DMS53 (cell line): Measurements from ENCODE around the gene PPARGC1A.

Source experiments
- DNase-seq: peaks from one replicate; lab custom pipeline; 2025; lab: John Stamatoyannopoulos, UW

PPARGC1A gene

GRCh38 chr4:23889814-23890341 lies at the start of gene PPARGC1A:
Gene PPARGC1A (minus strand): TSS chr4:23890047. CDS start chr4:23889957, 90 bp downstream.
- DNase-seq: peak; percentile 97

- no peak for DNase-seq
Measured at GRCh38 chr4:23938796-23939195, 48.9 kb upstream of the PPARGC1A start.

- no peak for DNase-seq
Measured at GRCh38 chr4:23937173-23937572, 47.3 kb upstream of the PPARGC1A start.

- no peak for DNase-seq
Measured at GRCh38 chr4:23934915-23935314, 45.1 kb upstream of the PPARGC1A start.

GRCh38 chr4:23934223-23934622 lies 44.4 kb upstream of the PPARGC1A start:
- peak; percentile 25 for DNase-seq

- peak; percentile 17 for DNase-seq
Measured at GRCh38 chr4:23932901-23933308, 43.1 kb upstream of the PPARGC1A start.

- DNase-seq: no peak
Measured at GRCh38 chr4:23932186-23932585, 42.3 kb upstream of the PPARGC1A start.

- DNase-seq: no peak
Measured at GRCh38 chr4:23931489-23931830, 41.6 kb upstream of the PPARGC1A start.

- no peak for DNase-seq
Measured at GRCh38 chr4:23930750-23931488, 41.1 kb upstream of the PPARGC1A start.

GRCh38 chr4:23929248-23929647 lies 39.4 kb upstream of the PPARGC1A start:
- no peak for DNase-seq

GRCh38 chr4:23924556-23924955 lies 34.7 kb upstream of the PPARGC1A start:
- DNase-seq: no peak

GRCh38 chr4:23923840-23924239 lies 34.0 kb upstream of the PPARGC1A start:
- DNase-seq: peak; percentile 53

GRCh38 chr4:23923141-23923540 lies 33.3 kb upstream of the PPARGC1A start:
- peak; percentile 76 for DNase-seq

- no peak for DNase-seq
Measured at GRCh38 chr4:23922541-23923111, 32.8 kb upstream of the PPARGC1A start.

GRCh38 chr4:23922013-23922412 lies 32.2 kb upstream of the PPARGC1A start:
- no peak for DNase-seq

- no peak for DNase-seq
Measured at GRCh38 chr4:23921447-23921845, 31.6 kb upstream of the PPARGC1A start.

GRCh38 chr4:23920716-23921446 lies 31.0 kb upstream of the PPARGC1A start:
- DNase-seq: no peak

- DNase-seq: no peak
Measured at GRCh38 chr4:23920296-23920695, 30.4 kb upstream of the PPARGC1A start.

GRCh38 chr4:23916282-23916681 lies 26.4 kb upstream of the PPARGC1A start:
- no peak for DNase-seq

GRCh38 chr4:23915459-23916132 lies 25.7 kb upstream of the PPARGC1A start:
- DNase-seq: no peak

GRCh38 chr4:23911675-23912455 lies 22.0 kb upstream of the PPARGC1A start:
- DNase-seq: no peak

- peak; percentile 15 for DNase-seq
Measured at GRCh38 chr4:23909671-23910070, 19.8 kb upstream of the PPARGC1A start.
